NCI-H748 (cell line): ENCODE results near the gene SLC34A2.
"Not testable (repeated sequence)": the region's sequence is repeated elsewhere in the genome, so short reads cannot be mapped to it uniquely, and the experiment has no call there.

Source experiments
- DNase-seq: peaks from one replicate; lab custom pipeline; 2025; ENCODE audit not compliant: unreplicated experiment; lab: John Stamatoyannopoulos, UW

The SLC34A2 gene

DNA sequence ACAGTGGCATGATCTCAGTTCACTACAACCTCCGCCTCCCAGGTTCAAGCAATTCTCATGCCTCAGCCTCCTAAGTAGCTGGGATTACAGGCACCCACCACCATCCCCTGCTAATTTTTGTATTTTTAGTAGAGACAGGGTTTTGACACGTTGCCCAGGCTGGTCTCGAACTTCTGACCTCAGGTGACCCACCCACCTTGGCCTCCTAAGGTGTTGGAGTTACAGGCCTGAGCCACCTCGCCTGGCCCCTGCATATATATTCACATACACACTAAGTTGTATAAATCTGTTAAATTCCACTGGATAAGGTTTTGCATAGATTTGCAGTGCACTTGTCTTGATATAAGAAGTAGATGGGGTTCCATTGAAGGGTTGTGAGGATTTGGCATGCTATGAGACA, 5.8 kb downstream of the SLC34A2 start:
- not testable (repeated sequence) for DNase-seq

DNA sequence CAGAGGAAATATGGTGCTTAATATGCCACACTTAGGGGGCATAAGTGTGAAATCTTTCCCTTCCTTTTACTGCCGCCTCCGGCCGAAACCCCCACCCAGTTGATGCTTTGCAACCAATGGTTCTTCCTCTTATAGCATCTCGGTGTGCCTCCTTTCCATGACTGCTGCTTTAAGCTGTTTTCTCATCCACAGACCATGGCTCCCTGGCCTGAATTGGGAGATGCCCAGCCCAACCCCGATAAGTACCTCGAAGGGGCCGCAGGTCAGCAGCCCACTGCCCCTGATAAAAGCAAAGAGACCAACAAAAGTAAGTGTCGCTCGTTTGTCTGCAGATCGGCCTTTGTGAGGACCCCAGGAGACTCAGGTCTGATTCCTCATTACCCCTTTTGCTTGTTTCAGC, 6.7 kb downstream of the SLC34A2 start:
- DNase-seq, result no peak

DNA sequence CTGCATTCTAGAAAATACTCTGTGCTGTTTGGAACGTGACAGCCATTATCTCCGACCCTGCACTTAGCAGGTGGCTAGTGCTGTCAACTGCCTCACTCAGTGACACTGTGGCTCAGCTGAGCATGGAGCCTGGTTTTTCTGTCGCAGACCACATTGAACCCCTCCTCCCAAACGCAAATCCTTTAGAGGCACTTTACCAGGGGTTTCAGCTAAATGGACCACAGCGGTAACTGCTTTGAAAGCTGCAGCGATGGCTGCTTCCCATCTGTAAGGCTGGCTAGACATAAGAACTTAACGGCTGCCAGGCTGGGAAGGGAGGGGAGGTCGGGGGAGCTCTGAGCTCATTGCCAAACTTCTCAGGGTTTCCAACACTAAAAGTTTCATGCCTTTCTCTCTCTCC, 8.1 kb downstream of the SLC34A2 start:
- DNase-seq, result no peak

GRCh38 chr4:25666031-25666630, 10.5 kb downstream of the SLC34A2 start:
- no peak for DNase-seq

DNA sequence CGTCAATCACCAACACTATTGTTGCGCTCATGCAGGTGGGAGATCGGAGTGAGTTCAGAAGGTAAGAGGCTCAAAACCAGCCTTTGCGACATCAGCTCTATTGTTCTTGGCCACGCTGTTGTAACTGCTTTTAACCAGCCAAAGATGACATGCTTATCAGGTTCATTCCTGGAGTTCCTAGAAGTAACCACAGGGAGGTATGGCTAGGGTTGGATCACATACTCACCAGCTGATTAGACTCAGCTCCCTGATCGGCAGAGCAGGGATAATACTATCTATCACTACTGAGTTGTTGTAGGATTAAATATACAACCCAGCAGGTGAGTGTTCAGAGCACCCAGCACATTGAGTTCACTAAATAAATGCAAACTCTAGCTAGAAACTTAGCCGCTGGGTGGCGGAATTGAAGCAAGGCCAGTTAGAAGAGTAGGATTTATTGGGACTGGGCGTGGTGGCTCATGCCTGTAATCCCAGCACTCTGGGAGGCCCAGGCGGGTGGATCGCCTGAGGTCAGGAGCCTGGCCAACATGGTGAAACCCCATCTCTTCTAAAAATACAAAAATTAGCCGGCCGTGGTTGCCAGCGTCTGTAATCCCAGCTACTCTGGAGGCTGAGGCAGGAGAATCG, 12.4 kb downstream of the SLC34A2 start:
- no peak for DNase-seq

DNA sequence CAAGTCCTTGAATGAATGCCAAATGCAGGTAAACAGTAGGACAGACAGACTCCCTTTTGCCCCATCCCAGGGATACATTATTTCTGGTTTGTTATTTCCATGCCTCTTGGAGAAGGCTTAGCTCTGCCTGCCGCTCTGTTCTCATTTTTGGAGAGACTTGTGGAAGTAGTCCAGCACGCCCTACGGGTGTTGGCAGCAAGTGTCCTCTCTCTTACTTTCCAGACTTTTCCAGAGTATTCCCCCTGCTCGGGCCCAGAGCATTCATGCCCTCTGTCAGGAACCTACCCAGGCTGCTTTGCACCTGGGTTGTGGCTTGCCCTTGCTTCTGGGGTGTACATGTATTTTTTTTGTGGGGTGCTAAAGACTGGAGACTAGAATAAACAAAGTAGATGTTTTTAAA, 15.3 kb downstream of the SLC34A2 start:
- DNase-seq, result no peak

- DNase-seq, result no peak
Measured at GRCh38 chr4:25672756-25673155, 17.1 kb downstream of the SLC34A2 start.

DNA sequence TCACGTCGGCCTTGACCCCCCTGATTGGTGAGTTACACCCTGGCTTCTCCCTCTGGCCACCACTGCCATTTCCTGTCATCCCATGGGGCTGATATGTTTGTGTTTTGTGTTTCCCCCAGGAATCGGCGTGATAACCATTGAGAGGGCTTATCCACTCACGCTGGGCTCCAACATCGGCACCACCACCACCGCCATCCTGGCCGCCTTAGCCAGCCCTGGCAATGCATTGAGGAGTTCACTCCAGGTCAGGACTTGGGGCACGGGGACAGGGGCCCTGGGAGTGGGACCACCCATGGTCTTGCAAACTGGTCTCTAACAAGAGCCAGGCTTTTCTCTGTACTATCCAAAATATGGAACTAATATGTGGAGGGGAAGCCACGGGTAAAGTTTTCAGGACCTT, 18.7 kb downstream of the SLC34A2 start:
- DNase-seq, result no peak

GRCh38 chr4:25676221-25676620, 20.6 kb downstream of the SLC34A2 start:
- DNase-seq, result no peak

- no peak for DNase-seq
Measured at GRCh38 chr4:25677157-25677556, 21.5 kb downstream of the SLC34A2 start.

DNA sequence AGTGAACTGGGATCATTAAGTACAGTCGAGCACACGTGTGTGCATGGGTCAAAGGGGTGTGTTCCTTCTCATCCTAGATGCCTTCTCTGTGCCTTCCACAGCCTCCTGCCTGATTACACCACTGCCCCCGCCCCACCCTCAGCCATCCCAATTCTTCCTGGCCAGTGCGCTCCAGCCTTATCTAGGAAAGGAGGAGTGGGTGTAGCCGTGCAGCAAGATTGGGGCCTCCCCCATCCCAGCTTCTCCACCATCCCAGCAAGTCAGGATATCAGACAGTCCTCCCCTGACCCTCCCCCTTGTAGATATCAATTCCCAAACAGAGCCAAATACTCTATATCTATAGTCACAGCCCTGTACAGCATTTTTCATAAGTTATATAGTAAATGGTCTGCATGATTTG, 22.3 kb downstream of the SLC34A2 start:
- no peak for DNase-seq

- DNase-seq, result no peak
Measured at GRCh38 chr4:25687773-25688172, 32.1 kb downstream of the SLC34A2 start.

DNA sequence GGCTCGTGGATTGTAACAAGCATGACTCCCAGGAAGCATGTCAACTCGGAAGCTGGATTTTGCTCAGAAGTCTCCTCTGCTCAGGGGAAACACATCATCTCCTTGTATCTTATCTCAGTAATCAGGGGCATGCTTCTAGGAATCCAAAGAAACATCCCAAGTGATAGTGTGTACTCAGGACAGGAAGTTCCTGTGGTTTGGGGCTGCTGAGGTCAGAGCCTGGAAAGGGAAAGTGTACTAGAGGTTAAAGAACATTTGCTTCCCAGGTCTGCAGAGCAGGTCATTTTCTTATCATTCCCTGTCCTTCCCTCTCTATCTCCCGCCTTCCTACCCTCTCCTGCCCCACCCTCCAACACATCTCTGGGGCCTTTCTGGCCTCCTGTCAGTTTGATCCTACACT, 38.8 kb downstream of the SLC34A2 start:
- DNase-seq, result no peak

DNA sequence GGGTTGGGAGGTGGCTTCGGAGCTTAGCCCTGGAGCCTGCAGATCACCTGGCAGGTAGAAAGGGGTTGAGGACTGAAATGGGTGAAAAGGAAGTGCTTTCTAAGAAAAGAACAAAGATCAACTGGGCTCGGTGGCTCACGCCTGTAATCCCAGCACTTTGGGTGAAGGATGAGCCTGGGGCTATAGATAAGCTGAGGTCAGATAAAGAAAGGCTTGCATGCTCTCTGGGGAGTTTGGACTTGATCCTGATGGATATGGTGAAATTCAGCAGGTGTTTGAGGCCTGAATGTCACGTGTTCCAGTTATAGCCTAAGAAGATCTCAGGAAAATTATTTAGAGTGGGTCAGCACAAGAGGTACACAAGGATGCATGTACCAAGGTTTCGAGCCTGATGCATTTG, 40.8 kb downstream of the SLC34A2 start:
- no peak for DNase-seq

DNA sequence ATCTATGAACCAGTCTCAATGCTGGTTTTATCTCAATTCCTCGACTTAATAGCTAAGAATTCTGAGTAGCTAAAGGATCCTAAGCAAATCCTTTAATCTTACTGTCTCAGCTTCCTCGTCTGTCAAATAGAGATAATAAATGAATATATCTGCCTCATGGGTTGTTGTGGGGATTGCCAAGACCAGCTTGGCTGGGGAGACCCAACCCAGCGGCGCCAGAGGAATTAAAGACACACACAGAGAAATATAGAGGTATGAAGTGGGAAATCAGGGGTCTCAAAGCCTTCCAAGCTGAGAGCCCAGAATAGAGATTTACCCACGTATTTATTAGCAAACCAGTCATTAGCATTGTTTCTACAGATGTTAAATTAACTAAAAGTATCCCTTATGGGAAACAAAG, 41.9 kb downstream of the SLC34A2 start:
- no peak for DNase-seq

GRCh38 chr4:25700661-25701060, 45.0 kb downstream of the SLC34A2 start:
- DNase-seq, result no peak

GRCh38 chr4:25702848-25703247, 47.2 kb downstream of the SLC34A2 start:
- no peak for DNase-seq

DNA sequence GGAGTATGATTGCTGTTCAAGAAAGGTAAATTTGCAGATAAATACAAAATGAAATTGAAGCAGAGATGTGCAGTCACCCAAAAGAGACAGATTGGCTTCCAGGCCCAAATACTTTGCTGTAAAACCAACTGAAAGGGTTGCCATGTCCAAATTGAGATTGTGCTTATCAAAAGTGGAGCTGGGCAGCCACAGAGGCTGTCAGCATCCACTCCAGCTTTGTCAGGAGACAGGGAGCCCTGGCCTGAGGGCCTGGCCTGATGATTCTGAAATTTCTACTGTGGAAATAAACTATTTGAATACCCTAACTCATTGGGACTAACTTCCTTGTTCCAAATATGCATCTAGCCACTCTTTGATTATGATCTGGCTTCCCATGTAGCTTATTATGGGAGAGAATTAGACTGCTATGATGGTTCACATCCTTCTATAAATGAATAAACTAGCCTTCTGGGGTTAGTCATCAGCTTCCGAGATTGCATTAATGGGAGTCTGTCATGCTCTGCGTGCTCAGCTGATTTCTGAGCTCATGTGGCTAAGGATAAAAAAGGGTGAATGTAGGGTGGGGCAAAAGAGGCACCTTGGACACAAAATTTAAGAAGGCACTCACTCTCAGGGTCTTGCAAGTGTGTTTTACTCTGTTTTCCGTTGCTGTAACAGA, 48.2 kb downstream of the SLC34A2 start:
- no peak for DNase-seq

DNA sequence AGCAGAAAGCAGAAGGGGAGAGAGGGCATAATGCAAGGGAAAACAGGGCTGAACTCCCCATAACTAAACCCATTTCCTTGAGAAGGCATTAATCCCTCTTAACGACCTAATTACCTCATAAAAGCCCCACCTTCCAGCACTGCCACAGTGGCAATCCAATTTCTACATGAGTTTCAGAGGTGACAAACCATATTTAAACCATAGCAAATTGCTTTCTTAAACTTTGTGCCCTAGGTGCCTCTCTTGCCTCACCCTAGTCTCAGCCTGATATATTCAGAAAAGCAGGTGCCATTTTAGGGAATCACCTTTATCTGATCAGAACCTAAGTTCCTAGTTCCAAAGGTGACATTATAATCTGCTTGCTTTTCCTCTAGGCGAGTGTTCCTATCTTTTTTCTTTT, 48.9 kb downstream of the SLC34A2 start:
- DNase-seq, result no peak

- no peak for DNase-seq
Measured at GRCh38 chr4:25710637-25711036, 55.0 kb downstream of the SLC34A2 start.

GRCh38 chr4:25712611-25713010, 57.0 kb downstream of the SLC34A2 start:
- DNase-seq, result no peak

DNA sequence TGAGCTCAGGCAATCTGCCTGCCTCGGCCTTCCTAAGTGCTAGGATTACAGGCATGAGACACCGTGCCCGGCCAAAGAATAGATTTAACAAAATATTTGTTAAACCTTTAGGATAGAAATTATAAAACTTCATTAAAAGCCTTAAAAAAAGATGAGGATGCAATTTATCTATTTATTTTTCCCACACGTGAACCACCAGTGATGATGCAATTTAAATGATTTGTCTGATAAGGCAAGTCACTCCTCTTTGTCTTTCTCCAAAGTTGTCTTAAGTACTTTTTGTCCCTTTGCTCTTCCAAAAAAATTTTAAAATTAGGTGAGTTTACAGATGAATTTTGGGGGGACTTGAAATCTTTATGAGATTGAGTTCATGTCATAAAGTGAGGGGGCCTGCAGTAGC, 58.2 kb downstream of the SLC34A2 start:
- no peak for DNase-seq

- no peak for DNase-seq
Measured at GRCh38 chr4:25722964-25723363, 67.3 kb downstream of the SLC34A2 start.
